ENCODE data around the gene AGTPBP1.
"Not testable (repeated sequence)": the region's sequence is repeated elsewhere in the genome, so short reads cannot be mapped to it uniquely, and the experiment has no call there.

AGTPBP1 gene, protein sequence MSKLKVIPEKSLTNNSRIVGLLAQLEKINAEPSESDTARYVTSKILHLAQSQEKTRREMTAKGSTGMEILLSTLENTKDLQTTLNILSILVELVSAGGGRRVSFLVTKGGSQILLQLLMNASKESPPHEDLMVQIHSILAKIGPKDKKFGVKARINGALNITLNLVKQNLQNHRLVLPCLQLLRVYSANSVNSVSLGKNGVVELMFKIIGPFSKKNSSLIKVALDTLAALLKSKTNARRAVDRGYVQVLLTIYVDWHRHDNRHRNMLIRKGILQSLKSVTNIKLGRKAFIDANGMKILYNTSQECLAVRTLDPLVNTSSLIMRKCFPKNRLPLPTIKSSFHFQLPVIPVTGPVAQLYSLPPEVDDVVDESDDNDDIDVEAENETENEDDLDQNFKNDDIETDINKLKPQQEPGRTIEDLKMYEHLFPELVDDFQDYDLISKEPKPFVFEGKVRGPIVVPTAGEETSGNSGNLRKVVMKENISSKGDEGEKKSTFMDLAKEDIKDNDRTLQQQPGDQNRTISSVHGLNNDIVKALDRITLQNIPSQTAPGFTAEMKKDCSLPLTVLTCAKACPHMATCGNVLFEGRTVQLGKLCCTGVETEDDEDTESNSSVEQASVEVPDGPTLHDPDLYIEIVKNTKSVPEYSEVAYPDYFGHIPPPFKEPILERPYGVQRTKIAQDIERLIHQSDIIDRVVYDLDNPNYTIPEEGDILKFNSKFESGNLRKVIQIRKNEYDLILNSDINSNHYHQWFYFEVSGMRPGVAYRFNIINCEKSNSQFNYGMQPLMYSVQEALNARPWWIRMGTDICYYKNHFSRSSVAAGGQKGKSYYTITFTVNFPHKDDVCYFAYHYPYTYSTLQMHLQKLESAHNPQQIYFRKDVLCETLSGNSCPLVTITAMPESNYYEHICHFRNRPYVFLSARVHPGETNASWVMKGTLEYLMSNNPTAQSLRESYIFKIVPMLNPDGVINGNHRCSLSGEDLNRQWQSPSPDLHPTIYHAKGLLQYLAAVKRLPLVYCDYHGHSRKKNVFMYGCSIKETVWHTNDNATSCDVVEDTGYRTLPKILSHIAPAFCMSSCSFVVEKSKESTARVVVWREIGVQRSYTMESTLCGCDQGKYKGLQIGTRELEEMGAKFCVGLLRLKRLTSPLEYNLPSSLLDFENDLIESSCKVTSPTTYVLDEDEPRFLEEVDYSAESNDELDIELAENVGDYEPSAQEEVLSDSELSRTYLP

DNA sequence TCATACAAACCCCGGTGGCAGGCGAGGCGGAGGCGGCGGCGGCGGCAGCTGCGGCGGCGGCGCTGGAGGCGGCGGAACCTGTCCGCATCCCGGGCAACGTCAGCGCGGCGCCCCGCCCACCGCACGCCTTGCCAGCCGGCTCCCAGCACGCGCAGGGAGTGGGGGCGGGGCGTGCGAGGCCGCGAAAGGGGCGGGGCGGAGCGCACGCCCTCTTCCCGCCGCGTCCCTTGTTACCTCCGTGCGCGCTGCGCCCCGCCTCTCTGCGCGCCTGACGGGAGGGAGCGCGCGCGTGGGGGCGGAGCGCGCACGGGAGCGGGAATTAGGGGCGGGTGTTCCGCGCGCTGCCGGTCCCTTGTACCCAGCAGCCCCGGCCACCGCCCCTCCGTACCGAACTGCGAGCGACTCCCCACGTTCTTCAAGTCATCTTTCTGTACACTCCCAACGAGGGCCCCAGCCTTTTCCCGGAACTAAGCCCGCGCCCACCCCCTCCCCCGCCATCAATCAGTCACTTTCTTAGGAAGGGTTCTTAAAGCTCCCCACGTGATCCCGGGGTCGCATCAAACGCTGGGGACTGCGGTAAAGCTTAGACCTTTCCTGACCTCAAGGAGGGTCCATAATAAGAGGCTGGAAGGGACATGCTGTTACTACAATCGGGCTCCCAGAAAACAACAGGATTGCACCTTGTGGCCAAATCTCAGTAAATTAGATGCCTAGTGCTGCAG lies at the start of gene AGTPBP1:
TSS of gene AGTPBP1 (minus strand) at position 80 of the 722 bp plus-strand sequence. CDS start 29,421 bp downstream, outside the sequence.
- DNase-seq = peak; percentile 87

DNA sequence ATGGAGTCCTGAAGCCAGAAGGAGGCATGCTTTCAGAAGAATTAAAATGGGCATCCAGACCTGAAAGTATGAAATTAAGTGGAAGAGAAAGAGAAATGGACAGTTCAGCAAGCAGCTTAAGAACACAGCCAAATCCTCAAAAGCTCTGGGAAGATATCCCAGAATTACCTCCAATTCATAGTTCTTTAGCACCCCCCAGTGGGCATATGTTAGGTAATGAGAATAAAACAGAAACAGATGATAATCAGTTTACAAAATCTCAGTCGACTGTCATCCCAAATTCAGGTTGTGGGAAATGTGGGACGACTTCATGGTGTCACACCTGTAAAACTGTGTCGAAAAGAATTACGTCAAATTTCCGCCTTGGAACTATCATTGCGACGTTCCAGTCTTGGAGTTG lies 44.4 kb upstream of the AGTPBP1 start:
- not testable (repeated sequence) for DNase-seq

DNA sequence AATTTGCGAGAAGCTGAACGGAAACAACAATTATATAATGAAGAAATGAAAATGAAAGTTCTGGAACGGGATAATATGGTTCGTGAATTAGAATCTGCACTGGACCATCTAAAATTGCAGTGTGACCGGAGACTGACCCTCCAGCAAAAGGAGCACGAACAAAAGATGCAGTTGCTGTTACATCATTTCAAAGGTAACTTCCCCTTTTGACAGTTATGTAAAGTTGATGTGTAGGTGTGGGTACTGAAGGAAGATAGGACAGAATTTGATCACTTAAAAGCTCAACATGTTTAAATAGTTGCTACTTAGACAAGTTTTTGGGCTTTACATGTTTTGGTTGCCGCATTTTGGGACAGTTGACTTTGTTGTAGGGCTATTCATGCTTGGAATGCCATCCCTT lies 32.1 kb upstream of the AGTPBP1 start:
- DNase-seq = not testable (repeated sequence)

DNA sequence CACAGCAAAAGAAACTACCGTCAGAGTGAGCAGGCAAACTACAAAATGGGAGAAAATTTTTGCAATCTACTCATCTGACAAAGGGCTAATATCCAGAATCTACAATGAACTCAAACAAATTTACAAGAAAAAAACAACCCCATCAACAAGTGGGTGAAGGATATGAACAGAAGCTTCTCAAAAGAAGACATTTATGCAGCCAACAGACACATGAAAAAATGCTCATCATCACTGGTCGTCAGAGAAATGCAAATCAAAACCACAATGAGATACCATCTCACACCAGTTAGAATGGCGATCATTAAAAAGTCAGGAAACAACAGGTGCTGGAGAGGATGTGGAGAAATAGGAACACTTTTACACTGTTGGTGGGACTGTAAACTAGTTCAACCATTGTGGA lies 20.0 kb upstream of the AGTPBP1 start:
- not testable (repeated sequence) for DNase-seq

DNA sequence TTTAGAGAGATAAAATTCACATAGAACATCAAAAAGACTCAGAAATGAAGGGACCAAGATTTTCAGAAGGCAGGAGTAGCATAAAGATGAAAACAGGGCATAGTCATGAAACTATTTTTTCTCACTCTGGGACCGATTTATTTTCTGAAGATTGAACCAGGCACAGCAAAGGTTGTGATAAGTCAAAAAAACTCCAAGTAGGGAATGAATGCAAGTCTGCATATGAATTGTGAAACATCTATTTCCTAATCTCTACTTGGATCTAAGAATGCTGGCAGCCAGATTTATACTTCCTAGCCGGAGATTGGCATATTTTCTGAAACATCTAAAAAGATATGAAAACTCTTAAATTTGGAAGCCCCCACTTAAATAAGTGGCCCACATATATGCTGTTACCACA lies 16.0 kb upstream of the AGTPBP1 start:
- DNase-seq = not testable (repeated sequence)

DNA sequence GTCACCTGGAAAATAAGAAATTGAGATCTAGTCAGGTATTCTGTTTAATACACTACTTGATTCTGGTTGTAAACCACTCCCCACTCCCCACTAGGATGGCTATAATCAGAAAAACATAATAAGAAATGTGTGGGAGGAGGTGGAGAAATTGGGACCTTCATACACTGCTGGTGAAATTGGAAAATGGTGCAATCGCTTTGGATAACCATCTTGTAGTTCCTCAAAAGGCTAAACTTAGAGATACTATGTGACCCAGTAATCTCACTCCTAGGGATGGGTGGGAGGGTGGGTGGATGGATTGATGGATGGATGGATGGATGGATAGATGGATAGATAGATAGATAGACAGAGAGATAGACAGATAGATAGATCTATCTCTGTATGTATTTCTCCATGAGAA lies 14.5 kb upstream of the AGTPBP1 start:
- not testable (repeated sequence) for DNase-seq

DNA sequence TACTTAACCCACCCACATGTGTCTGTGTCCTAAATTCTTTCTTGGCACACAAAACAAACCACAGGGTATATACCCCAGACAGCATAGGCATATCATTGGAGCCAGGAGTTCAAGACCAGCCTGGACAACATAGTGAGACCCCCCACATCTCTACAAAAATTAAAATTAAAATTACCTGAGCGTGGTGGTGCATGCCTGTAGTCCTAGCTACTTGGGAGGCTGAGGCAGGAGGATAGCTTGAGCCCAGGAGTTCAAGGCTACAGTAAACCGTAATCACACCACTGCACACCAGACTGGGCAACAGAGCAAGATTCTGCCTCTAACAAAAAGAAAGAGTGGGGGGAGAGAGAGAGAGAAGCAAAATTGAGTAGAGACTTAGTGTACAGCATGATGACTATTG lies 4.6 kb upstream of the AGTPBP1 start:
- no peak for DNase-seq

DNA sequence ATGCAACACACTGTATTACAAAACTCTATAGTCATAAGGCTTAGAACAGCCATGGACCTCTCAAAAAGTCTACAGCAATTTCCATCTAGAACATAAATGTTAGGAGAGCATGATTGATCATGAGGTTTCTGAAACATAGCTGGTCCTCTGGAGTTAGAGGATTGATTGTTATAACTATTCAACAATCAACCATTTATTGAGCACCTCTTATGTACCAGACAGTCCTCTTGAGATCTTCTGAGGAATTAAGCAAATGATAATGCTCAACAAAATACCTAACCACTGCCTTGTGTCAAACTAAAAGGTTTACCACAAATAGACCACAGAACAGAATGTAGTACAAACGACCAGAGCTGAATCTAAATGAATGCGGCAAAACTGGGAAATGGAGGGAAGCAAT lies 3.4 kb upstream of the AGTPBP1 start:
- no peak for DNase-seq

DNA sequence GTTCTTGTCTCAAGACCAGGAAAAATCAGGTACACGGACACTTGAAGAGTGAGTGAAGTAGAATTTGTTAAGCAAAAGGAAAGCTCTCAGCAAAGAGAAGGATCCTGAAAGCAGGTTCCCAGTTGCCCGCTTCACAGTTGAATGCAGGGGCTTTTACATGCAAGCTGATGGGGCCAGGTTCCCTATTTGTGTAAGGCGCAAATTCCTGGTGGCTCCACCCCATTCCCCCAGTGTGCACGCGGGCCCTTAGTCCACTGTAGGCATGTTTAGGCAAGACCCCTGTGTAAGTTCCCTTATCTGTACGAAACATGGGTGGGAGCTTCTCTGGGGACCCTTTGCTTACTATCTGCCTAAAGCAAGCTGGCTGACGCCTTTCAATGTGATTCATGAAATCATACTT lies 2.7 kb upstream of the AGTPBP1 start:
- no peak for DNase-seq

DNA sequence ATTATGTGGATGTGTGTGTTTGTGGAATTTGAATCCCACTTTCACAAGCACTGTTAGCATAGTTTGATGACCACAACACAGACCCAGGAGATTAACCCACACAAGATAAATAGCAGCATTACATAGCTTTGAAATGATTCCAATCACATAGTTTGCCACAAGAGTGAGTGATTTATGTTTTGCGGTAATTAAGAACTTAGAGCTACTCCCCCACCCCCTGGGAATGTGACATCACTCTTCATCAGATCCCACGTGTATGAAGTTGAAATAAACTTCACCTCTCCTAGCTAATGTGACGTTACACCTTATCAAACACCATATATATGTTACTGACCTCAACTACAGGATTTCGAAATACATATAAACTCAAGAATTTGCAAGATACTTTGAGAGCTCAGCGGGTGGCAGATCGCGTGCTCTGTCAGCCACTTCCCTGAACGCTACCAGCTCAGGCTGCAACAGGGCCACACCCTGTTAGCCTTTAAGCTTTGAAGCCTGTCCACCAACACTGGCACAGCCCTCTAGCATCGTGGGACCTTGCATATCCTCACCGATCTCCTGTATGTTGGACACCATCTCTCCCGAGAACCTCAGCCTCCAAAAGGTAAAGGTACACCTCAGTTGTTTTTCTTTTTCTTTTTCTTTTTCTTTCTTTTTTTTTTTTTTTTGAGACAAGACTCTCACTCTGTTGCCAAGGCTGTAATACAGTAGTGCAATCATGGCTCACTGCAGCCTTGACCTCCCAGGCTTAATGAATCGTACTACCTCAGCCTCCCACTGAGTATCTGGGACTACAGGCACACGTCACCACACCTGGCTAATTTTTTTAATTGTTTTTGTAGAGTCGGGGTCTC lies 1.7 kb upstream of the AGTPBP1 start:
- DNase-seq = peak; percentile 10

DNA sequence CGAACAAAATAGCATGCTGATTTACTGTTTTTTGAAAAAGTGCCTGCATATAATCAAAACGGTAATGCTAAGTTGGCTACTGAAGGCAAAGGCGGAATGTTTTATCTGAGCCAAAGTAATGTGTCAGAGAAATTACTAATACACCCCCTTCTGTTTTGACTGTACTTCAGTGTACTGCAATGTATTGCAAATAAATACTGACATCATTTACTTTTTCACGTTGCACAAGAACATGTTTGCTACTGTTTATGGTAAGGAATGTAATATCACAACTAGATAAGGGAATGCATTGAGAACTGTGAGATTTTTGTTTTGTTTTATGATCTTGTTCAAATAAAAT lies 813 bp upstream of the AGTPBP1 start:
- no peak for DNase-seq

DNA sequence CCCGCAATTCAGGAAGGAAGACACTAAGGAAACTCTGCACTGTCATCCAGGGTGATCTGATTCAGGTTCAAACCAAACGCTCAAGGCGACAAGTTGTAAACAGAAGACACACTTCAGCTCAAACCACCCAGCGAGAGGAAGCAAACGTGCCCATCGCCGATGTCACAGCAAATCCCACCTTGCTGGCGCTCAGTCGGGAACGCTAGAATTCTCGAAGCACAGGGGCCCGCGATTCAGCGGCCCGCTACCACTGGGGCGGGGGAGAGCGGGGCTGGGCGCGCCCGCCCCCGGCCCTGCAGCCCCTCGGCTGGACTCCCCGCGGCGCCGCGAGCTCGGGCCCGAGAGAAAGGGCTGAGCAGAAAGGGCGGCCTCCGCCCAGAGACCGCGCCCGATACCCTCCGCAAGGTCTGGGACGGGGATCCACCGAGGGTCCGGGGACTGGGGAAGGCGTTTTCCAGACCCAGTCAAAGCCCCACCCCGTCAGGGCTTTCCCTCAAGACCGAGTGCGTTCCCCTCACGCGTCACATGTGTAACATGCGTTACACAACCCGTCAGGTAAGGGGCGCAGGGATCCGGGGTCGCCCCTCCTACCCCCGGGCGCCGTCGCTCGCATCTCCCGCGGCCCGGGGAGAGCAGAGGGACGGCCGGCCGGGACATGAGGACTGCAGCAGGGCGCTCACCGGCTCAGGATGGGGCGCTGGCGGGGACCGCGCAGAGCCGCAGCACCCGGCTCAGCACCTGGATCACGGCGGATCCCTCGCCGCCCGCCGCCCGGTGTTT lies 469 bp downstream of the AGTPBP1 start:
- peak; percentile 61 for DNase-seq

DNA sequence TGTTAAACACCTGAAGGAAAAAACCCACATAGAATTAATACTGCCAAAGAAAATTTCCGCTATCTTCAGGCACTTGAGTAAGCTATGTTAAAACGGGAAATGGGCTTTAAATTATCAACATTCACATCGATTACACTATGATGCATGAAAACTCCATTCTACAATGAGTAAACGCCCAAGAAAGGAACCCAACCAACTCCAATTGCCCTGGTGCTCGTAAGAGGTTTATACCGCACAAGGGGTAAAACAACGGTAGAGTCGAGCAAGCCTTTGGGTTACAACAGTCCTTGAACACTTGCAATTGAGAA lies 1.0 kb downstream of the AGTPBP1 start:
- DNase-seq = no peak

DNA sequence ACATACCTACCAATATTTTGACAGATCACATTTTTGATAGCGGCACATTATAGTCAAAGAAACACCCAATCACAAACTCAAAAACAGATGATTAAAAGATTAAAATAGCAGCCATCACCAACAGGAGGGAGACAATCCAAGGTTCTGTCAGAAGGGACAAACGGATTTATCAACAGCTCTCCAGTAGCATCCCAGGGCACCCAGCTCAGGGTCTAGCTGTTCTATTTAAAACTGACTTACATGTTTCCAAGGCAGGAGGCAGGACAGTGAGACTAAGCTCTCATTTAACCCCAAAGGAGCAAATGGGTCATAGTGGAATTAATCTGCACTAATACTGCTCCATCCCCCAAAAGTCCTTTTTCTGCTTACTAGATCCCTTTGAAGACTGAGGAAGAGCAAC lies 3.2 kb downstream of the AGTPBP1 start:
- no peak for DNase-seq

DNA sequence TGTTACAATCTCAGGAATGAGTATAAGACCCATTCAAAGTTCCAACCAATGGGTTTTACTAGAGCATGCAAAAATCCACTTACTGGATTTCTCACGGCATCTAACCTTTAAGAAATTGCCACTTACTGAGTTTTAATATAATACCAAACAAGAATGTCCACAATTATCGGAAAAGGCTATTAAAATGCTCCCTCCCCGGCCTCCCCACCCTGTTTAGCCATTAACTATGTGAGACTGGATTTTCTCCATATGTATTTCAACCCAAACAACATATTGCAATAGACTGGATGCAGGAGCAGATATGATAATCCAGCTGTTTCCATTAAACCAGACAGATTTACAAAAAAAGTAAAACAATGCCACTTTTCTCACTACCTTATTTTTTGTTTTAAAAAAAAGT lies 4.1 kb downstream of the AGTPBP1 start:
- no peak for DNase-seq

DNA sequence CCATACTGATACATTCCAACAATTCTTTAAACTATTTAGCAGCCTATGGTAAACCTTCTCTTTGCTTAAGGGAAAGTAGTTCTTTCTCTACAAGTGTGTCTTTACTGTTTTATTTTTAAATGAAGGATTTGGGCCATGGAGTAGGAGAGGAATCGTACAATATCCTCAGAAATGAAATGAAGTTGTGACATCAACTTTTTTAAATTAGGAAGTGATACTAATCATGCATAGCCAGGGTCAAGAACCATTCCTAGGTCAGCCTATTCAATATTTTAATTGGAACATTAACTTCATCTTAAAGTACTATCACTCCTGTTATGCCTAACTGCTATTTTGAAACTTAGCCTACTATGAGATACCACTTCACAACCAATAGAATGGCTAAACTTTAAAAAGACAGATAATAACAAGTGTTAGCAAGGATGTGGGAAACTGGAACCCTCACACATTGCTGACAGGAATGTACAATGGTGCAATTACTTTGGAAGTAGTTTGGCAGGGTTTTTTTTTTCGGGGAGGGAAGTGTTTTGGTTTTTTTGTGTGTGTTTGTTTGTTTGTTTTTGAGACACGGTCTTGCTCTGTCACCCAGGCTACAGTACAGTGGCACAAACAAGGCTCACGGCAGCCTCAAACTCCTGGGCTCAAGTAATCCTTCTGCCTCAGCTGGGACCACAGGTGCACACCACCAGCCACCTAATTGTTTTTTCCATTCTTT lies 10.7 kb downstream of the AGTPBP1 start:
- no peak for DNase-seq

DNA sequence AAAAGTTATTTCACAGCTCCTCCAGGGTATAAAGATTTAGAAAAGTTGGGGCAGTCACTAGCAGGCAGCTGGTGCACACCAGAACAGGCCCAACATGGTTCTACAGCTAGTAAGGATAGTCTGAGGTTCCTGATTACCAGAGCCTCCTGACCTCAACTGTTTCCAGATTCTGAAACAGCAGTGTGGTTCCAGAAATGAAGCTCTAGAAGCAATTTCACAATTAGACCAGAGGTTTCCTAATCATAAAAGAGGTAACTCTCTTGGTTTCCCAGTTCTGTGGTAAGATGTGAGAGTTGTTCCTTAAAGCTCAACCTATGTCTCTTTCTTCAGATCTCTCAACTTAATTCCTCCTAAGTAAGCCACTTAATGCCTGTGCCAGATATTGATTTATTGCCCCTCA lies 11.9 kb downstream of the AGTPBP1 start:
- DNase-seq = no peak

DNA sequence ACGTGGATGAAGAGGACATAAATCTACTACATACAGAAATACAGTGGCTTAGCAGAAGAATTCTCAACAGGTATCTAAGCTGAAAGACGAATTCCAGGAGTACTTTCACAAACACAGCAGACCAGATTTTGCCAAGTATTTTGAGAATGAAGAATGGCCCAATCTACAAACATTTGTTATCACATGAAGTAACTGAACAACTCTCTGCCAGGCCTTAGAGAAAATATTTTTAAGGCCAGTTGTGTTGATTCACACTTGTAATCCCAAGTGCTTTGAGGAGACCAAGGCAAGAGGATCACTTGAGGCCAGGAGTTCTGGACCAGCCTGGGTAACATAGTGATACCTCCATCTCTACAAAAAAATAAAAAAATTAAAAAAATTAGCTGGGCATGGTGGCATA lies 14.3 kb downstream of the AGTPBP1 start:
- no peak for DNase-seq

DNA sequence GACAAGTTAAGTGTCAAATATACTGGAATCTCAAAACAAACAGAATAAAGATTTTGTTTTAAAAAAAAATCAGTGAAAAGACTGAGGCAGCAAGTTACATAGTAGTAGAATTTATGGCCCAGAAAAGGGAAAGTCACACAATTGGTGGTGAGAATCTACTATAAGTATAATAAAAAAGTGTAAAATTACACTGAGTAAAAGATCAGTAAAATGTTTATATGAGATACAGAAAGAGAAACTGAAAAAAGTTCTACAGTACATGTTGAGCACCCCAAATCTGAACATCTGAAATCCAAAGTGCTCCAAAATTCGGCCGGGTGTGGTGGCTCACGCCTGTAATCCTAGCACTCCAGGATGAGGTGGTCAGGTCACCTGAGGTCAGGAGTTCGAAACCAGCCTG lies 15.0 kb downstream of the AGTPBP1 start:
- no peak for DNase-seq

DNA sequence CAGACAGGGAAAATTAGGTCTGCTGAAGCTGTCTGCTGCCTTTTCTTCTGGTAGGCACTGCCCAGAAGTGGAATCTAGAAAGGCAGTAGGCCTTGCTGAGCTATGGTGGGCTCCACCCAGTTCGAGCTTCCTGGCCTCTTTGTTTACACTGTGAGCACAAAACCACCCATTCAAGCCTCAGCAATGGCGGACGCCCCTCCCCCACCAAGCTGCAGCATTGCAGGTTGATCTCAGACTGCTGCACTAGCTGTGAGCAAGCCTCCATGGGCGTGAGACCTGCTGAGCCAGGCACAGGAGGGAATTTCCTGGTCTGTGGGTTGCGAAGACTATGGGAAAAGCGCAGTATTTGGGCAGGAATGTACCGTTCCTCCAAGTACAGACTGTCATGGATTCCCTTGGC lies 18.5 kb downstream of the AGTPBP1 start:
- DNase-seq = no peak
